ENCODE data around the gene NKAIN2.

DNA sequence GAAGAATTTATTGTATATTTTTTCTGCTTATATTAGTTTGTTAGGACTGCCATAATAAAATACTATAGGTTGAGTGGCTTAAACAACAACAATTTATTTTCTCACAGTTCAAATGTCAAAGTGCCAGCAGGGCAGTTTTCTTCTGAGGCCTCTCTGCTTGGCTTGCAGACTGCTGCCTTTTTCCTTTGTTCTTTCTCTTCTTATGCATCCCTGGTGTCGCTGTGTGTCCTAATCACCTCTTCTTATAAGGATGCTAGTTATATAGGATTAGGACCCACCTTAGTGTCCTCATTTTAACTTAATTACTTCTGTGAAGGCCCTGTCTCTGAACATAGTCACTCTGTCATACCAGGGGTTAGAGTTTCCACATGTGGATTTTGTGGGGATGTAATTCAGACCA, 354.4 kb downstream of the NKAIN2 start:
- TF ChIP-seq, protein P1, sequence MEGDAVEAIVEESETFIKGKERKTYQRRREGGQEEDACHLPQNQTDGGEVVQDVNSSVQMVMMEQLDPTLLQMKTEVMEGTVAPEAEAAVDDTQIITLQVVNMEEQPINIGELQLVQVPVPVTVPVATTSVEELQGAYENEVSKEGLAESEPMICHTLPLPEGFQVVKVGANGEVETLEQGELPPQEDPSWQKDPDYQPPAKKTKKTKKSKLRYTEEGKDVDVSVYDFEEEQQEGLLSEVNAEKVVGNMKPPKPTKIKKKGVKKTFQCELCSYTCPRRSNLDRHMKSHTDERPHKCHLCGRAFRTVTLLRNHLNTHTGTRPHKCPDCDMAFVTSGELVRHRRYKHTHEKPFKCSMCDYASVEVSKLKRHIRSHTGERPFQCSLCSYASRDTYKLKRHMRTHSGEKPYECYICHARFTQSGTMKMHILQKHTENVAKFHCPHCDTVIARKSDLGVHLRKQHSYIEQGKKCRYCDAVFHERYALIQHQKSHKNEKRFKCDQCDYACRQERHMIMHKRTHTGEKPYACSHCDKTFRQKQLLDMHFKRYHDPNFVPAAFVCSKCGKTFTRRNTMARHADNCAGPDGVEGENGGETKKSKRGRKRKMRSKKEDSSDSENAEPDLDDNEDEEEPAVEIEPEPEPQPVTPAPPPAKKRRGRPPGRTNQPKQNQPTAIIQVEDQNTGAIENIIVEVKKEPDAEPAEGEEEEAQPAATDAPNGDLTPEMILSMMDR (IDR thresholded peaks at IDR 0.05): no peak
- no peak for TF ChIP-seq POLR2A (IDR thresholded peaks at IDR 0.05)
- TF ChIP-seq POLR2AphosphoS5 (IDR thresholded peaks at IDR 0.05): no peak
